Measurements from ENCODE around the gene NUBP1.
"Not testable (repeated sequence)": the region's sequence is repeated elsewhere in the genome, so short reads cannot be mapped to it uniquely, and the experiment has no call there.

Gene NUBP1

GRCh38 chr16:10762336-10763016 is 18.8 kb downstream of the NUBP1 start:
- Mint-ChIP-seq H3K27ac (peak overlapping the region; percentile 79), H3K36me3 (ENCODE audit: low read depth) (peaks cover 100% of the 10 kb centered on the region), H3K9me3 (peaks cover 6% of the 10 kb centered on the region), H3K4me3 (peak overlapping the region; percentile 39), H3K27me3 (no peaks in the 10 kb centered on the region), H3K4me1 (ENCODE audit: low read depth) (peaks cover 88% of the 10 kb centered on the region)
- intact Hi-C loops (cut with micrococcal nuclease): no loop called here

GRCh38 chr16:10763456-10763855 is 19.8 kb downstream of the NUBP1 start:
- Mint-ChIP-seq H3K9me3 (peaks cover 6% of the 10 kb centered on the region), H3K27ac (peak overlapping the region; percentile 79), H3K4me1 (ENCODE audit: low read depth) (peaks cover 90% of the 10 kb centered on the region), H3K4me3 (no peak overlapping the region), H3K36me3 (ENCODE audit: low read depth) (peaks cover 98% of the 10 kb centered on the region), H3K27me3 (no peaks in the 10 kb centered on the region)
- intact Hi-C loops (cut with micrococcal nuclease): no loop called here

- peaks cover 89% of the 10 kb centered on the region for H3K4me1 Mint-ChIP-seq (ENCODE audit: low read depth)
- intact Hi-C loops (cut with micrococcal nuclease): loop anchor here (5.0 kb wide), 1 partner anchor 37 kb away; no protein-coding TSS in a partner anchor
Observed at GRCh38 chr16:10765772-10766171, 22.1 kb downstream of the NUBP1 start.

GRCh38 chr16:10767127-10767526 is 23.5 kb downstream of the NUBP1 start:
- no peaks in the 10 kb centered on the region for H3K27me3 Mint-ChIP-seq
- peaks cover 6% of the 10 kb centered on the region for H3K9me3 Mint-ChIP-seq
- intact Hi-C loops (cut with micrococcal nuclease): loop anchor here (5.0 kb wide), 1 partner anchor 35 kb away; no protein-coding TSS in a partner anchor
- no peak overlapping the region for H3K4me3 Mint-ChIP-seq
- peak overlapping the region; percentile 81 for H3K27ac Mint-ChIP-seq
- peaks cover 76% of the 10 kb centered on the region for H3K36me3 Mint-ChIP-seq (ENCODE audit: low read depth)
- peaks cover 89% of the 10 kb centered on the region for H3K4me1 Mint-ChIP-seq (ENCODE audit: low read depth)

More at GRCh38 chr16:10765772-10766171, 22.1 kb downstream of the NUBP1 start:
- Mint-ChIP-seq H3K4me3 (no peak overlapping the region), H3K36me3 (ENCODE audit: low read depth) (peaks cover 89% of the 10 kb centered on the region), H3K27ac (peak overlapping the region; percentile 81), H3K27me3 (no peaks in the 10 kb centered on the region), H3K9me3 (peaks cover 6% of the 10 kb centered on the region)

- Mint-ChIP-seq H3K9me3 (no peaks in the 10 kb centered on the region), H3K4me3 (no peak overlapping the region), H3K27ac (peak overlapping the region; percentile 26), H3K36me3 (ENCODE audit: low read depth) (peaks cover 53% of the 10 kb centered on the region), H3K4me1 (ENCODE audit: low read depth) (peaks cover 87% of the 10 kb centered on the region), H3K27me3 (no peaks in the 10 kb centered on the region)
- intact Hi-C loops (cut with micrococcal nuclease): loop anchor here (5.0 kb wide), 1 partner anchor 33 kb away; no protein-coding TSS in a partner anchor
Observed at GRCh38 chr16:10769381-10769780, 25.7 kb downstream of the NUBP1 start.

GRCh38 chr16:10770907-10771306 is 27.3 kb downstream of the NUBP1 start:
- Mint-ChIP-seq H3K4me1 (ENCODE audit: low read depth) (peaks cover 83% of the 10 kb centered on the region), H3K4me3 (peak overlapping the region; percentile 6), H3K27ac (peak overlapping the region; percentile 89), H3K36me3 (ENCODE audit: low read depth) (peaks cover 38% of the 10 kb centered on the region), H3K27me3 (no peaks in the 10 kb centered on the region), H3K9me3 (no peaks in the 10 kb centered on the region)
- intact Hi-C loops (cut with micrococcal nuclease): no loop called here

- Mint-ChIP-seq H3K9me3 (no peaks in the 10 kb centered on the region), H3K27me3 (peaks cover 1% of the 10 kb centered on the region), H3K4me1 (ENCODE audit: low read depth) (peaks cover 43% of the 10 kb centered on the region), H3K36me3 (ENCODE audit: low read depth) (no peaks in the 10 kb centered on the region), H3K4me3 (no peak overlapping the region), H3K27ac (peak overlapping the region; percentile 39)
- intact Hi-C loops (cut with micrococcal nuclease): no loop called here
Observed at GRCh38 chr16:10776280-10776679, 32.6 kb downstream of the NUBP1 start.

GRCh38 chr16:10776923-10777322 is 33.3 kb downstream of the NUBP1 start:
- H3K27ac Mint-ChIP-seq; intact Hi-C loops (cut with micrococcal nuclease); H3K4me3 Mint-ChIP-seq; H3K9me3 Mint-ChIP-seq; H3K27me3 Mint-ChIP-seq; H3K36me3 Mint-ChIP-seq (ENCODE audit: low read depth): not testable (repeated sequence)
- H3K4me1 Mint-ChIP-seq (ENCODE audit: low read depth): peaks cover 38% of the 10 kb centered on the region

GRCh38 chr16:10777356-10777755 is 33.7 kb downstream of the NUBP1 start:
- peaks cover 1% of the 10 kb centered on the region for H3K27me3 Mint-ChIP-seq
- no peaks in the 10 kb centered on the region for H3K36me3 Mint-ChIP-seq (ENCODE audit: low read depth)
- intact Hi-C loops (cut with micrococcal nuclease): no loop called here
- no peaks in the 10 kb centered on the region for H3K9me3 Mint-ChIP-seq
- no peak overlapping the region for H3K4me3 Mint-ChIP-seq
- peaks cover 38% of the 10 kb centered on the region for H3K4me1 Mint-ChIP-seq (ENCODE audit: low read depth)
- H3K27ac Mint-ChIP-seq: peak overlapping the region; percentile 48

- H3K4me1 Mint-ChIP-seq (ENCODE audit: low read depth): peaks cover 24% of the 10 kb centered on the region
- H3K9me3 Mint-ChIP-seq; H3K4me3 Mint-ChIP-seq; H3K27me3 Mint-ChIP-seq; H3K36me3 Mint-ChIP-seq (ENCODE audit: low read depth); intact Hi-C loops (cut with micrococcal nuclease); H3K27ac Mint-ChIP-seq: not testable (repeated sequence)
Observed at GRCh38 chr16:10779908-10780307, 36.3 kb downstream of the NUBP1 start.

GRCh38 chr16:10780628-10781027 is 37.0 kb downstream of the NUBP1 start:
- H3K27ac Mint-ChIP-seq: no peak overlapping the region
- H3K4me3 Mint-ChIP-seq: no peak overlapping the region
- peaks cover 1% of the 10 kb centered on the region for H3K27me3 Mint-ChIP-seq
- H3K9me3 Mint-ChIP-seq: no peaks in the 10 kb centered on the region
- intact Hi-C loops (cut with micrococcal nuclease): no loop called here
- H3K4me1 Mint-ChIP-seq (ENCODE audit: low read depth): peaks cover 18% of the 10 kb centered on the region
- no peaks in the 10 kb centered on the region for H3K36me3 Mint-ChIP-seq (ENCODE audit: low read depth)

GRCh38 chr16:10782628-10783027 is 39.0 kb downstream of the NUBP1 start:
- Mint-ChIP-seq H3K27ac (peak overlapping the region; percentile 30), H3K9me3 (no peaks in the 10 kb centered on the region), H3K4me1 (ENCODE audit: low read depth) (peaks cover 18% of the 10 kb centered on the region), H3K4me3 (no peak overlapping the region), H3K36me3 (ENCODE audit: low read depth) (peaks cover 3% of the 10 kb centered on the region), H3K27me3 (peaks cover 1% of the 10 kb centered on the region)
- intact Hi-C loops (cut with micrococcal nuclease): no loop called here

GRCh38 chr16:10787304-10787703 is 43.7 kb downstream of the NUBP1 start:
- H3K27ac Mint-ChIP-seq: peak overlapping the region; percentile 17
- no peaks in the 10 kb centered on the region for H3K9me3 Mint-ChIP-seq
- H3K4me3 Mint-ChIP-seq: no peak overlapping the region
- H3K36me3 Mint-ChIP-seq (ENCODE audit: low read depth): peaks cover 6% of the 10 kb centered on the region
- H3K27me3 Mint-ChIP-seq: no peaks in the 10 kb centered on the region
- peaks cover 27% of the 10 kb centered on the region for H3K4me1 Mint-ChIP-seq (ENCODE audit: low read depth)
- intact Hi-C loops (cut with micrococcal nuclease): no loop called here

GRCh38 chr16:10788630-10789029 is 45.0 kb downstream of the NUBP1 start:
- H3K27me3 Mint-ChIP-seq; H3K36me3 Mint-ChIP-seq (ENCODE audit: low read depth); H3K4me3 Mint-ChIP-seq; intact Hi-C loops (cut with micrococcal nuclease); H3K9me3 Mint-ChIP-seq: not testable (repeated sequence)
- H3K4me1 Mint-ChIP-seq (ENCODE audit: low read depth): peaks cover 36% of the 10 kb centered on the region
- peak overlapping the region; percentile 17 for H3K27ac Mint-ChIP-seq

GRCh38 chr16:10791048-10791447 is 47.4 kb downstream of the NUBP1 start:
- intact Hi-C loops (cut with micrococcal nuclease): no loop called here
- Mint-ChIP-seq H3K27me3 (no peaks in the 10 kb centered on the region), H3K4me1 (ENCODE audit: low read depth) (peaks cover 55% of the 10 kb centered on the region), H3K9me3 (no peaks in the 10 kb centered on the region), H3K27ac (no peak overlapping the region), H3K36me3 (ENCODE audit: low read depth) (peaks cover 6% of the 10 kb centered on the region), H3K4me3 (no peak overlapping the region)
